SK-N-SH treated with all-trans-retinoic acid at 6 μM for 48 hours (cell line): Measurements from ENCODE around the gene CCL18.
"Not testable (repeated sequence)": the region's sequence is repeated elsewhere in the genome, so short reads cannot be mapped to it uniquely, and the experiment has no call there.

Experiments used
- ATAC-seq: fragments of 200-7000 bp; cut with Tn5 transposase; 3 replicates; pipeline ENCODE4 v1.9.1; 2020; ENCODE audit warnings: mild to moderate bottlenecking, moderate library complexity
- ARNTL ChIP-seq: fragments of 450-650 bp; formaldehyde crosslinking; IDR thresholded peaks from 2 replicates; pipeline ENCODE4 v1.5.0; 2020; ENCODE audit warnings: low read depth, mild to moderate bottlenecking, moderate library complexity, borderline replicate concordance
- CREB5 ChIP-seq: fragments of 250-450 bp; sonication (Bioruptor Pico); IDR thresholded peaks from 2 replicates; pipeline ENCODE4 v1.5.1; 2020; ENCODE audit warnings: low read depth, mild to moderate bottlenecking, moderate library complexity
- CSDC2 ChIP-seq: fragments of 250-450 bp; sonication (Bioruptor Pico); IDR thresholded peaks from 2 replicates; pipeline ENCODE4 v1.5.0; 2020; ENCODE audit warnings: mild to moderate bottlenecking, moderate library complexity
- CSRNP3 ChIP-seq: fragments of 250-450 bp; sonication (Bioruptor Pico); IDR thresholded peaks from 2 replicates; pipeline ENCODE4 v1.5.1; 2021; ENCODE audit warnings: mild to moderate bottlenecking, moderate library complexity
- ESRRG ChIP-seq: fragments of 250-450 bp; sonication (Bioruptor Pico); IDR thresholded peaks from 2 replicates; pipeline ENCODE4 v1.6.1; 2021; ENCODE audit warnings: mild to moderate bottlenecking
- GLIS3 ChIP-seq: fragments of 250-450 bp; sonication (Bioruptor Pico); IDR thresholded peaks from 2 replicates; pipeline ENCODE4 v1.5.0; 2020; ENCODE audit warnings: mild to moderate bottlenecking, moderate library complexity
- ISL1 ChIP-seq: fragments of 250-450 bp; sonication (Bioruptor Pico); IDR thresholded peaks from 2 replicates; pipeline ENCODE4 v2.1.2; 2022; ENCODE audit warnings: mild to moderate bottlenecking, moderate library complexity
- OSR1 ChIP-seq: fragments of 250-450 bp; sonication (Bioruptor Pico); IDR thresholded peaks from 2 replicates; pipeline ENCODE4 v1.8.0; 2022; ENCODE audit warnings: moderate library complexity, mild to moderate bottlenecking, inconsistent platforms
- PATZ1 ChIP-seq: fragments of 250-450 bp; sonication (Bioruptor Pico); IDR thresholded peaks from 2 replicates; pipeline ENCODE4 v1.8.0; 2020; ENCODE audit warnings: mild to moderate bottlenecking, moderate library complexity, borderline replicate concordance
- POU6F1 ChIP-seq: fragments of 250-450 bp; sonication (Bioruptor Pico); IDR thresholded peaks from 2 replicates; pipeline ENCODE4 v1.8.0; 2021; ENCODE audit warnings: low read depth, mild to moderate bottlenecking, moderate library complexity, borderline replicate concordance
- PPARA ChIP-seq: fragments of 250-450 bp; sonication (Bioruptor Pico); IDR thresholded peaks from 2 replicates; pipeline ENCODE4 v1.5.0; 2020; ENCODE audit warnings: mild to moderate bottlenecking, borderline replicate concordance
- RARB ChIP-seq: fragments of 250-450 bp; sonication (Bioruptor Pico); IDR thresholded peaks from 2 replicates; pipeline ENCODE4 v1.8.0; 2021; ENCODE audit warnings: mild to moderate bottlenecking, moderate library complexity
- SNAI2 ChIP-seq: fragments of 250-450 bp; sonication (Bioruptor Pico); IDR thresholded peaks from 2 replicates; pipeline ENCODE4 v1.5.0; 2020; ENCODE audit warnings: mild to moderate bottlenecking, moderate library complexity
- TCF4 ChIP-seq: fragments of 250-450 bp; sonication (Bioruptor Pico); IDR thresholded peaks from 2 replicates; pipeline ENCODE4 v1.8.0; 2021; ENCODE audit warnings: mild to moderate bottlenecking, moderate library complexity, borderline replicate concordance
- TOX ChIP-seq: fragments of 250-450 bp; sonication (Bioruptor Pico); IDR thresholded peaks from 2 replicates; pipeline ENCODE4 v1.8.0; 2021; ENCODE audit warnings: mild to moderate bottlenecking, moderate library complexity, borderline replicate concordance
- TSHZ2 ChIP-seq: fragments of 250-450 bp; sonication (Bioruptor Pico); IDR thresholded peaks from 2 replicates; pipeline ENCODE4 v1.5.0; 2020; ENCODE audit warnings: mild to moderate bottlenecking, moderate library complexity
- ZC3H10 ChIP-seq: fragments of 250-450 bp; sonication (Bioruptor Pico); IDR thresholded peaks from 2 replicates; pipeline ENCODE4 v1.5.1; 2021; ENCODE audit warnings: mild to moderate bottlenecking, moderate library complexity
- ZFP3 ChIP-seq: fragments of 250-450 bp; sonication (Bioruptor Pico); IDR thresholded peaks from 2 replicates; pipeline ENCODE4 v1.5.0; 2020; ENCODE audit warnings: mild to moderate bottlenecking, moderate library complexity
- ZNF565 ChIP-seq: fragments of 450-650 bp; formaldehyde crosslinking; conservative IDR thresholded peaks from 2 replicates; pipeline ENCODE4 v1.5.0; 2020; ENCODE audit warnings: low read depth, mild to moderate bottlenecking, moderate library complexity
- ZNF70 ChIP-seq: fragments of 450-650 bp; formaldehyde crosslinking; IDR thresholded peaks from 2 replicates; pipeline ENCODE4 v1.5.0; 2020; ENCODE audit warnings: mild to moderate bottlenecking, moderate library complexity
- ZNF8 ChIP-seq: fragments of 450-650 bp; formaldehyde crosslinking; IDR thresholded peaks from 2 replicates; pipeline ENCODE4 v1.5.0; 2020; ENCODE audit warnings: mild to moderate bottlenecking, moderate library complexity

Gene CCL18

DNA sequence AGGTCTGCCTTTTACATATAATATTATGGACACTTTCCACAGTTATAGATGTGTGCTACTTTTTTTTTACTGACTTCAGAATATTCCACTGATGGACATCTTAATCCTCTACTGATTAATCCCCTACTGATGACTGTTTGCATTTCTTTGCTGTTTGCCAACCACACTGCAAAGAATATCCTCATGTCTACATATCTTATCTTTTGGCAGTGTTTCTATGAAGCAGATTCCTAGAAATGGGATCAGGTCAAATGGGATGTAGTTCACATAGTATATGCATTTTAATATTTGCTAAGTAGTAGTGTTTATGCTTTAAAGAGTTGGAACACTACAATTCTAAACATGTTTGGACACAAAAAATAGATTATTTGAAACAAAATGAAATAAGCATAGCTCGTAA lies 22.7 kb downstream of the CCL18 start:
- TF ChIP-seq ARNTL (CRISPR knock-in tag) (no peak), ZNF70 (CRISPR knock-in tag) (no peak), SNAI2 (CRISPR knock-in tag) (no peak), CSDC2 (CRISPR knock-in tag) (no peak), POU6F1 (CRISPR knock-in tag) (no peak), TOX (CRISPR knock-in tag) (no peak), ZC3H10 (no peak), ESRRG (no peak), PPARA (CRISPR knock-in tag) (no peak), TCF4 (CRISPR knock-in tag) (no peak), ZNF8 (CRISPR knock-in tag) (no peak), GLIS3 (no peak), PATZ1 (CRISPR knock-in tag) (no peak)
- no peak for ATAC-seq

- ATAC-seq, result not testable (repeated sequence)
These were observed 23.4 kb downstream of the CCL18 start for GRCh38 chr17:36087471-36087870.

- ATAC-seq, result not testable (repeated sequence)
These were observed 24.0 kb downstream of the CCL18 start for GRCh38 chr17:36087897-36088572.

- no peak for ATAC-seq
- TF ChIP-seq PPARA (CRISPR knock-in tag), result no peak
- no peak for TF ChIP-seq CSDC2 (CRISPR knock-in tag)
- no peak for TF ChIP-seq ESRRG
- no peak for TF ChIP-seq RARB
- TF ChIP-seq ZNF565 (CRISPR knock-in tag), result no peak
- no peak for TF ChIP-seq TOX (CRISPR knock-in tag)
- TF ChIP-seq CSRNP3, result no peak
- no peak for TF ChIP-seq PATZ1 (CRISPR knock-in tag)
- TF ChIP-seq ZFP3 (CRISPR knock-in tag), result no peak
- TF ChIP-seq OSR1 (CRISPR knock-in tag), result no peak
- TF ChIP-seq ISL1, result no peak
- no peak for TF ChIP-seq ZNF70 (CRISPR knock-in tag)
- no peak for TF ChIP-seq CREB5 (CRISPR knock-in tag)
- TF ChIP-seq POU6F1 (CRISPR knock-in tag), result no peak
- no peak for TF ChIP-seq TSHZ2 (CRISPR knock-in tag)
- TF ChIP-seq ZNF8 (CRISPR knock-in tag), result no peak
- TF ChIP-seq TCF4 (CRISPR knock-in tag), result no peak
- TF ChIP-seq, all 23 proteins: peak for 0
These were observed 24.7 kb downstream of the CCL18 start for GRCh38 chr17:36088670-36089338.
